Right forelimb (tissue), 1 donor: Measurements from ENCODE around the gene SAMM50.

Experiments
- DNase-seq: peaks from one replicate; pipeline ENCODE4 v3.0.0-alpha.2; 2018

SAMM50 gene

GRCh38 chr22:44031158-44031952 is 76.1 kb downstream of the SAMM50 start:
- DNase-seq = no peak

- no peak for DNase-seq
Measured at GRCh38 chr22:44032126-44032730, 77.0 kb downstream of the SAMM50 start.

- DNase-seq = no peak
Measured at GRCh38 chr22:44033287-44033686, 78.0 kb downstream of the SAMM50 start.

- DNase-seq = no peak
Measured at GRCh38 chr22:44033694-44034093, 78.5 kb downstream of the SAMM50 start.

- no peak for DNase-seq
Measured at GRCh38 chr22:44037519-44038375, 82.5 kb downstream of the SAMM50 start.

- DNase-seq = no peak
Measured at GRCh38 chr22:44039566-44040171, 84.4 kb downstream of the SAMM50 start.

GRCh38 chr22:44042249-44043218 is 87.3 kb downstream of the SAMM50 start:
- DNase-seq = no peak

- DNase-seq = no peak
Measured at GRCh38 chr22:44045145-44045544, 89.9 kb downstream of the SAMM50 start.
